ENCODE results near the gene WNT3A. TPM values are rescaled to one million over a fixed set of nuclear protein-coding genes. Genes with fewer than 3 reads are reported as not detected.

The WNT3A gene
- total and polyA plus RNA-seq, 9 of the 15 experiments (the other 6 are each of a cell fraction or from before 2014, with no cell fraction given), result not detected

GRCh38 chr1:228082918-228083870 is 76.4 kb downstream of the WNT3A start (continued):
- TF ChIP-seq ZNF609 (CRISPR knock-in tag; IDR thresholded peaks at IDR 0.05; ENCODE audit: borderline replicate concordance) (no peak), MYC (IDR thresholded peaks at IDR 0.05; ENCODE audit: low read depth, low read length) (0 out of 2 replicates have a peak, but pooled peaks have one; percentile 13), MYC (CRISPR knock-in tag; IDR thresholded peaks at IDR 0.05; ENCODE audit: borderline replicate concordance, low read depth) (peak; percentile 53; the same call in 1 of the 2 replicates), TAF7 (tag; IDR thresholded peaks at IDR 0.05) (no peak), RFX1 (IDR thresholded peaks at IDR 0.05) (no peak), TFE3 (CRISPR knock-in tag; IDR thresholded peaks at IDR 0.05) (no peak), ZNF57 (CRISPR knock-in tag; IDR thresholded peaks at IDR 0.05) (0 out of 2 replicates have a peak, but pooled peaks have one; percentile 4), CAMTA2 (CRISPR knock-in tag; conservative IDR thresholded peaks at IDR 0.05) (no peak), ETV6 (IDR thresholded peaks at IDR 0.05; ENCODE audit: borderline replicate concordance in 1 of 2, low read depth in 2 of 2, low read length in 1 of 2) (no peak; a peak in 1 of 4 replicates), ETV6 (CRISPR knock-in tag; IDR thresholded peaks at IDR 0.05; ENCODE audit: borderline replicate concordance) (peak; percentile 79; the same call in 1 of the 2 replicates), ZNF143 (CRISPR knock-in tag; IDR thresholded peaks at IDR 0.05) (no peak), SP2 (IDR thresholded peaks at IDR 0.05; ENCODE audit: extremely low read depth, low read depth, low read length, poor library complexity, severe bottlenecking) (no peak), TAF1 (IDR thresholded peaks at IDR 0.05; ENCODE audit: control insufficient read depth, extremely low read depth, insufficient read depth, low read length, severe bottlenecking) (peak; percentile 9), STAT6 (CRISPR knock-in tag; IDR thresholded peaks at IDR 0.05) (no peak)
- TF ChIP-seq, protein P1, sequence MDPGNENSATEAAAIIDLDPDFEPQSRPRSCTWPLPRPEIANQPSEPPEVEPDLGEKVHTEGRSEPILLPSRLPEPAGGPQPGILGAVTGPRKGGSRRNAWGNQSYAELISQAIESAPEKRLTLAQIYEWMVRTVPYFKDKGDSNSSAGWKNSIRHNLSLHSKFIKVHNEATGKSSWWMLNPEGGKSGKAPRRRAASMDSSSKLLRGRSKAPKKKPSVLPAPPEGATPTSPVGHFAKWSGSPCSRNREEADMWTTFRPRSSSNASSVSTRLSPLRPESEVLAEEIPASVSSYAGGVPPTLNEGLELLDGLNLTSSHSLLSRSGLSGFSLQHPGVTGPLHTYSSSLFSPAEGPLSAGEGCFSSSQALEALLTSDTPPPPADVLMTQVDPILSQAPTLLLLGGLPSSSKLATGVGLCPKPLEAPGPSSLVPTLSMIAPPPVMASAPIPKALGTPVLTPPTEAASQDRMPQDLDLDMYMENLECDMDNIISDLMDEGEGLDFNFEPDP (CRISPR knock-in tag; IDR thresholded peaks at IDR 0.05), result no peak
